HCT116 (cell line): Measurements from ENCODE around the gene ROR2. TPM values are rescaled to one million over a fixed set of nuclear protein-coding genes. Genes with fewer than 3 reads are reported as not detected.

ENCODE experiments used
- ATAC-seq: fragments of 200-7000 bp; cut with Tn5 transposase; 2 replicates; pipeline ENCODE4 v1.9.1; 2020; ENCODE audit warnings: mild to moderate bottlenecking, moderate library complexity
- BruUV-seq: library from RNA; stranded (reverse); fragments of 400-500 nt; replicated peaks from 2 replicates; lab custom pipeline; 2021; lab: Mats Ljungman, UMichigan
- CTCF ChIA-PET: fragments of 300-600 bp; sonication (Branson Sonifier 250); formaldehyde crosslinking; loops from one replicate; lab custom pipeline; 2021; ENCODE audit warnings: antibody characterized with exemption; lab: Charles Lee
- POLR2A ChIA-PET: fragments of 300-600, 350-600 bp; sonication (Branson Sonifier 250); formaldehyde crosslinking; loops from one replicate; lab custom pipeline; 2021; ENCODE audit warnings: antibody characterized with exemption; lab: Charles Lee
- RAD21 ChIA-PET, 2 experiments: fragments of 300-600 bp; sonication (Branson Sonifier 250); formaldehyde crosslinking; loops; one replicate each; lab custom pipeline; 2023; ENCODE audit warnings: low total read pairs in 2 of 2; ENCODE audit not compliant: uncharacterized antibody in 2 of 2, unreplicated experiment in 2 of 2, low non-redundant PET in 1 of 2; lab: Charles Lee
- DNase-seq: peaks from one replicate; pipeline ENCODE4 v3.0.0-alpha.2; 2010; ENCODE audit warnings: low read depth, low spot score
- H2AFZ ChIP-seq: fragments of 200-600 bp; shearing (Covaris generic), sonication (generic); 2 replicates; pipeline ENCODE4 v1.6.1; 2017; ENCODE audit warnings: low read depth, mixed run types, mixed read lengths, antibody characterized with exemption, low read length; ENCODE audit not compliant: poor library complexity, severe bottlenecking
- H3K27ac ChIP-seq: 2 replicates; pipeline ENCODE4 v1.5.1; 2012; ENCODE audit warnings: low read depth, low read length
- H3K27me3 ChIP-seq: fragments of 200-600 bp; sonication (generic); 2 replicates; pipeline ENCODE4 v1.6.1; 2016; ENCODE audit warnings: mixed run types, low read length, mixed read lengths; ENCODE audit not compliant: insufficient read depth
- H3K36me3 ChIP-seq, 2 experiments: fragments of 200-500 bp in 1 of 2; fragments of 200-600 bp in 1 of 2; sonication (Bioruptor generic) in 1 of 2; sonication (generic) in 1 of 2; 2 replicates each; pipeline versions ENCODE4 v1.5.1 to v1.6.1; 2014 to 2016; ENCODE audit warnings: low read length in 2 of 2, inconsistent platforms in 1 of 2, mixed read lengths in 1 of 2, mixed run types in 1 of 2; ENCODE audit not compliant: insufficient read depth in 2 of 2, control insufficient read depth in 1 of 2
- H3K4me1 ChIP-seq, 2 experiments: fragments of 200-600 bp in 1 of 2; sonication (generic) in 1 of 2; 2 replicates each; pipeline versions ENCODE4 v1.5.1 to v1.6.1; 2012 to 2017; ENCODE audit warnings: low read length in 2 of 2, inconsistent platforms in 1 of 2, mild to moderate bottlenecking in 1 of 2, mixed read lengths in 1 of 2, mixed run types in 1 of 2, moderate library complexity in 1 of 2; ENCODE audit not compliant: insufficient read depth in 2 of 2, control insufficient read depth in 1 of 2
- H3K4me2 ChIP-seq: fragments of 200-600 bp; sonication (generic); 2 replicates; pipeline ENCODE4 v1.6.1; 2017; ENCODE audit warnings: mixed run types, low read length, mixed read lengths
- H3K4me3 ChIP-seq, 2 experiments: fragments of 200-600 bp in 1 of 2; sonication (generic) in 1 of 2; replicated peaks in 1 of 2; 2 replicates each; pipeline ENCODE4 v1.5.1; 2011 to 2016; ENCODE audit warnings: low read length in 2 of 2, control low read depth in 1 of 2, low read depth in 1 of 2, mild to moderate bottlenecking in 1 of 2, mixed read lengths in 1 of 2, mixed run types in 1 of 2
- H3K79me2 ChIP-seq: fragments of 200-600 bp; sonication (generic); 2 replicates; pipeline ENCODE4 v1.6.1; 2017; ENCODE audit warnings: mild to moderate bottlenecking, mixed run types, low read length, moderate library complexity, mixed read lengths; ENCODE audit not compliant: insufficient read depth
- H3K9ac ChIP-seq: fragments of 200-600 bp; sonication (generic); 2 replicates; pipeline ENCODE4 v1.6.1; 2016; ENCODE audit warnings: low read length, mixed read lengths
- H3K9me2 ChIP-seq: fragments of 200-600 bp; sonication (generic), shearing (Covaris generic); 2 replicates; pipeline ENCODE4 v1.6.1; 2017; ENCODE audit warnings: mixed run types, mild to moderate bottlenecking, moderate library complexity; ENCODE audit not compliant: insufficient read depth
- H3K9me3 ChIP-seq, 2 experiments: fragments of 200-500 bp in 1 of 2; fragments of 200-600 bp in 1 of 2; sonication (Bioruptor generic) in 1 of 2; sonication (generic) in 1 of 2; 2 replicates each; pipeline ENCODE4 v1.6.1; 2014 to 2017; ENCODE audit warnings: low read length in 2 of 2, mixed read lengths in 2 of 2, inconsistent platforms in 1 of 2, low read depth in 1 of 2, mild to moderate bottlenecking in 1 of 2, mixed run types in 1 of 2, moderate library complexity in 1 of 2; ENCODE audit not compliant: control insufficient read depth in 1 of 2, insufficient read depth in 1 of 2
- H4K20me1 ChIP-seq: fragments of 200-600 bp; sonication (generic), shearing (Covaris generic); 2 replicates; pipeline ENCODE4 v1.6.1; 2017; ENCODE audit warnings: mixed run types, mild to moderate bottlenecking, moderate library complexity; ENCODE audit not compliant: insufficient read depth
- CEBPB ChIP-seq: IDR thresholded peaks from 2 replicates; pipeline ENCODE4 v1.6.1; 2012; ENCODE audit warnings: low read depth
- EZH2 ChIP-seq: fragments of 200-600 bp; sonication (generic); IDR thresholded peaks from 2 replicates; pipeline ENCODE4 v1.6.1; 2017; ENCODE audit warnings: antibody characterized with exemption, mixed run types
- JUND ChIP-seq: IDR thresholded peaks from 2 replicates; pipeline ENCODE4 v1.6.1; 2012
- SIN3A ChIP-seq: IDR thresholded peaks from 2 replicates; pipeline ENCODE4 v1.6.1; 2012; ENCODE audit warnings: low read depth
- TCF7L2 ChIP-seq: IDR thresholded peaks from 2 replicates; pipeline ENCODE4 v1.7.0; 2011; ENCODE audit warnings: borderline replicate concordance, inconsistent platforms; ENCODE audit not compliant: insufficient read depth, insufficient read length; ENCODE audit errors: extremely low read depth
- ZFX ChIP-seq: fragments of 450-650 bp; IDR thresholded peaks from 2 replicates; pipeline ENCODE4 v1.6.1; 2017
- intact Hi-C: fragments of 100-400 bp; cut with micrococcal nuclease; formaldehyde crosslinking; loops from 2 replicates; pipeline ENCODE4 v1.10.0; 2022
- total RNA-seq: library from RNA; stranded (reverse); gene quantifications from one replicate; pipeline ENCODE4 v1.2.1, GENCODE V29; 2021; ENCODE audit not compliant: unreplicated experiment
- TF ChIP-seq, protein P1 (sequence below): IDR thresholded peaks from 2 replicates; pipeline ENCODE4 v1.6.1; 2012
- TF ChIP-seq, protein P2 (sequence below): IDR thresholded peaks from 2 replicates; pipeline ENCODE4 v1.6.1; 2011; ENCODE audit warnings: mild to moderate bottlenecking, low read length, moderate library complexity; ENCODE audit not compliant: insufficient replicate concordance; ENCODE audit errors: extremely low read depth

Gene ROR2
- total RNA-seq, 1 experiment from 2014 or later = 15.7 TPM

DNA sequence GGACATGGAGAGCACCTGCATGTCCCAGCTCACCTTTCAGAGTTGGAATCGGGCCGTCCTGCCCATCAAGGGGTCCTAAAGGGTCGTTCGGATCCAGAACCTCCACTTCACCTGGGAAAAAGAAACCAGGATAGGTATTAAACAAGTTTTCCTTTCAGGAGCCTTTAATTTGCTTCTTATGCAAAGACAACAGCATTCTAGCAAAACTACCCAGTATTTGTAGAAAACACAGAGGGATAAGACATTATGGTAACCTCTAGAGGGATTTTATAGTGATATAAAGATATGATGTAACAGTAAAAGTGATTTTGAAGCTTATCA lies 174.4 kb downstream of the ROR2 start:
- RAD21 ChIA-PET = interaction anchor here in 1 of 2 experiments (0.9 kb wide), 1 partner anchor 204 kb away, joined by 3 read pairs; no protein-coding TSS in a partner anchor
- no peaks in the 10 kb centered on the region for H3K9me3 ChIP-seq
- intact Hi-C loops = loop anchor here (1.0 to 10.0 kb wide), 4 partner anchors 107 to 319 kb away; partner anchors contain the start of gene ROR2
- no peaks in the 10 kb centered on the region for H3K27me3 ChIP-seq
- POLR2A ChIA-PET = no interaction called here
- TF ChIP-seq EZH2 (no peak), TCF7L2 (no peak), CEBPB (no peak), ZFX (no peak), JUND (no peak), SIN3A (no peak)
- TF ChIP-seq, protein P1, sequence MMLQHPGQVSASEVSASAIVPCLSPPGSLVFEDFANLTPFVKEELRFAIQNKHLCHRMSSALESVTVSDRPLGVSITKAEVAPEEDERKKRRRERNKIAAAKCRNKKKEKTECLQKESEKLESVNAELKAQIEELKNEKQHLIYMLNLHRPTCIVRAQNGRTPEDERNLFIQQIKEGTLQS = no peak
- TF ChIP-seq, protein P2, sequence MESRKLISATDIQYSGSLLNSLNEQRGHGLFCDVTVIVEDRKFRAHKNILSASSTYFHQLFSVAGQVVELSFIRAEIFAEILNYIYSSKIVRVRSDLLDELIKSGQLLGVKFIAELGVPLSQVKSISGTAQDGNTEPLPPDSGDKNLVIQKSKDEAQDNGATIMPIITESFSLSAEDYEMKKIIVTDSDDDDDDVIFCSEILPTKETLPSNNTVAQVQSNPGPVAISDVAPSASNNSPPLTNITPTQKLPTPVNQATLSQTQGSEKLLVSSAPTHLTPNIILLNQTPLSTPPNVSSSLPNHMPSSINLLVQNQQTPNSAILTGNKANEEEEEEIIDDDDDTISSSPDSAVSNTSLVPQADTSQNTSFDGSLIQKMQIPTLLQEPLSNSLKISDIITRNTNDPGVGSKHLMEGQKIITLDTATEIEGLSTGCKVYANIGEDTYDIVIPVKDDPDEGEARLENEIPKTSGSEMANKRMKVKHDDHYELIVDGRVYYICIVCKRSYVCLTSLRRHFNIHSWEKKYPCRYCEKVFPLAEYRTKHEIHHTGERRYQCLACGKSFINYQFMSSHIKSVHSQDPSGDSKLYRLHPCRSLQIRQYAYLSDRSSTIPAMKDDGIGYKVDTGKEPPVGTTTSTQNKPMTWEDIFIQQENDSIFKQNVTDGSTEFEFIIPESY = no peak
- TF ChIP-seq, all 23 proteins: peak for 0
- Histone ChIP-seq H3K9ac (no peak overlapping the region), H3K36me3 (no peaks in the 10 kb centered on the region), H3K27ac (no peak overlapping the region), H3K4me2 (no peak overlapping the region), H4K20me1 (no peaks in the 10 kb centered on the region), H3K4me3 (no peak overlapping the region), H3K9me2 (no peaks in the 10 kb centered on the region), H3K4me1 (no peaks in the 10 kb centered on the region), H2AFZ (no peak overlapping the region), H3K79me2 (no peaks in the 10 kb centered on the region)
- ATAC-seq (no peak), DNase-seq (no peak)
- BruUV-seq = no TSS peak
- CTCF ChIA-PET = interaction anchor here (1.0 to 2.6 kb wide), 3 partner anchors 173 to 179 kb away, joined by 3 to 9 read pairs (median 4); partner anchors contain the start of gene ROR2
